HEK293 (cell line): ENCODE measurements around the gene ARHGEF4.

Source experiments
- EGR2 ChIP-seq: fragments of 450-650 bp; formaldehyde crosslinking; IDR thresholded peaks from 2 replicates; pipeline ENCODE4 v1.5.1; 2016; ENCODE audit warnings: low read depth, missing biosample characterization, missing genetic modification characterization
- GLIS1 ChIP-seq: fragments of 450-650 bp; formaldehyde crosslinking; IDR thresholded peaks from 2 replicates; pipeline ENCODE4 v1.5.1; 2016; ENCODE audit warnings: missing biosample characterization, missing genetic modification characterization
- HOXC10 ChIP-seq: sonication (generic); formaldehyde crosslinking; IDR thresholded peaks from 2 replicates; pipeline ENCODE4 v1.8.1; 2023; ENCODE audit warnings: mild to moderate bottlenecking, missing genetic modification reagents
- KLF10 ChIP-seq: fragments of 450-650 bp; IDR thresholded peaks from 2 replicates; pipeline ENCODE4 v1.5.1; 2018; ENCODE audit warnings: missing biosample characterization, mild to moderate bottlenecking, missing genetic modification characterization
- KLF8 ChIP-seq: fragments of 450-650 bp; formaldehyde crosslinking; IDR thresholded peaks from 2 replicates; pipeline ENCODE4 v1.5.1; 2016; ENCODE audit warnings: missing biosample characterization, missing genetic modification characterization
- PRDM10 ChIP-seq: fragments of 450-650 bp; formaldehyde crosslinking; IDR thresholded peaks from 2 replicates; pipeline ENCODE4 v1.5.1; 2016; ENCODE audit warnings: missing biosample characterization, missing genetic modification characterization
- SP2 ChIP-seq: fragments of 450-650 bp; formaldehyde crosslinking; IDR thresholded peaks from 2 replicates; pipeline ENCODE4 v1.5.1; 2016; ENCODE audit warnings: missing biosample characterization, missing genetic modification characterization
- SP3 ChIP-seq: fragments of 450-650 bp; formaldehyde crosslinking; IDR thresholded peaks from 2 replicates; pipeline ENCODE4 v1.5.1; 2016; ENCODE audit warnings: missing biosample characterization, missing genetic modification characterization
- ZBTB26 ChIP-seq: fragments of 450-650 bp; formaldehyde crosslinking; optimal IDR thresholded peaks from 2 replicates; pipeline ENCODE3; 2016; ENCODE audit warnings: missing biosample characterization, mild to moderate bottlenecking, missing genetic modification characterization
- ZBTB44 ChIP-seq: fragments of 450-650 bp; IDR thresholded peaks from 2 replicates; pipeline ENCODE4 v1.5.1; 2018; ENCODE audit warnings: missing biosample characterization, mild to moderate bottlenecking, missing genetic modification characterization
- ZBTB48 ChIP-seq: fragments of 450-650 bp; formaldehyde crosslinking; IDR thresholded peaks from 2 replicates; pipeline ENCODE4 v1.5.1; 2016; ENCODE audit warnings: missing biosample characterization, missing genetic modification characterization
- ZFHX2 ChIP-seq: fragments of 450-650 bp; formaldehyde crosslinking; conservative IDR thresholded peaks from 2 replicates; pipeline ENCODE4 v1.5.1; 2016; ENCODE audit warnings: missing biosample characterization, missing genetic modification characterization
- ZNF146 ChIP-seq: fragments of 450-650 bp; formaldehyde crosslinking; IDR thresholded peaks from 2 replicates; pipeline ENCODE4 v1.5.1; 2016; ENCODE audit warnings: missing biosample characterization, missing genetic modification characterization
- ZNF169 ChIP-seq: fragments of 450-650 bp; formaldehyde crosslinking; IDR thresholded peaks from 2 replicates; pipeline ENCODE4 v1.5.1; 2016; ENCODE audit warnings: missing biosample characterization, missing genetic modification characterization
- ZNF175 ChIP-seq: fragments of 450-650 bp; formaldehyde crosslinking; IDR thresholded peaks from 2 replicates; pipeline ENCODE4 v1.5.1; 2016; ENCODE audit warnings: missing biosample characterization, missing genetic modification characterization
- ZNF214 ChIP-seq: fragments of 450-650 bp; formaldehyde crosslinking; IDR thresholded peaks from 2 replicates; pipeline ENCODE4 v1.5.1; 2017; ENCODE audit warnings: missing biosample characterization, mild to moderate bottlenecking, missing genetic modification characterization, borderline replicate concordance
- ZNF311 ChIP-seq: fragments of 450-650 bp; formaldehyde crosslinking; IDR thresholded peaks from 2 replicates; pipeline ENCODE4 v1.5.1; 2017; ENCODE audit warnings: missing biosample characterization, missing genetic modification characterization, borderline replicate concordance
- ZNF335 ChIP-seq: fragments of 450-650 bp; formaldehyde crosslinking; conservative IDR thresholded peaks from 2 replicates; pipeline ENCODE4 v1.5.1; 2016; ENCODE audit warnings: missing biosample characterization, missing genetic modification characterization
- ZNF501 ChIP-seq: fragments of 450-650 bp; formaldehyde crosslinking; IDR thresholded peaks from 2 replicates; pipeline ENCODE4 v1.5.1; 2016; ENCODE audit warnings: missing biosample characterization, missing genetic modification characterization
- ZNF513 ChIP-seq: fragments of 450-650 bp; IDR thresholded peaks from 2 replicates; pipeline ENCODE4 v1.5.1; 2018; ENCODE audit warnings: missing biosample characterization, missing genetic modification characterization
- ZNF530 ChIP-seq: fragments of 450-650 bp; formaldehyde crosslinking; IDR thresholded peaks from 2 replicates; pipeline ENCODE4 v1.5.1; 2016; ENCODE audit warnings: low read depth, missing biosample characterization, missing genetic modification characterization
- ZNF548 ChIP-seq: fragments of 450-650 bp; formaldehyde crosslinking; IDR thresholded peaks from 2 replicates; pipeline ENCODE4 v1.5.1; 2016; ENCODE audit warnings: missing biosample characterization, missing genetic modification characterization
- ZNF580 ChIP-seq: fragments of 450-650 bp; formaldehyde crosslinking; IDR thresholded peaks from 2 replicates; pipeline ENCODE4 v1.5.1; 2016; ENCODE audit warnings: missing biosample characterization, missing genetic modification characterization
- ZNF621 ChIP-seq: fragments of 450-650 bp; formaldehyde crosslinking; IDR thresholded peaks from 2 replicates; pipeline ENCODE4 v1.5.1; 2017; ENCODE audit warnings: missing biosample characterization, missing genetic modification characterization
- ZNF623 ChIP-seq: fragments of 450-650 bp; formaldehyde crosslinking; IDR thresholded peaks from 2 replicates; pipeline ENCODE4 v1.5.1; 2016; ENCODE audit warnings: missing biosample characterization, missing genetic modification characterization
- ZNF624 ChIP-seq: fragments of 450-650 bp; formaldehyde crosslinking; IDR thresholded peaks from 2 replicates; pipeline ENCODE4 v1.5.1; 2017; ENCODE audit warnings: missing biosample characterization, missing genetic modification characterization
- ZNF692 ChIP-seq: fragments of 450-650 bp; formaldehyde crosslinking; IDR thresholded peaks from 2 replicates; pipeline ENCODE4 v1.5.1; 2016; ENCODE audit warnings: missing biosample characterization, missing genetic modification characterization
- ZNF776 ChIP-seq: fragments of 450-650 bp; formaldehyde crosslinking; IDR thresholded peaks from 2 replicates; pipeline ENCODE4 v1.5.0; 2017; ENCODE audit warnings: missing biosample characterization, missing genetic modification characterization, borderline replicate concordance
- ZNF791 ChIP-seq: fragments of 450-650 bp; formaldehyde crosslinking; IDR thresholded peaks from 2 replicates; pipeline ENCODE4 v1.5.1; 2016; ENCODE audit warnings: missing biosample characterization, missing genetic modification characterization
- ZSCAN30 ChIP-seq: fragments of 450-650 bp; IDR thresholded peaks from 2 replicates; pipeline ENCODE4 v1.5.1; 2018; ENCODE audit warnings: missing biosample characterization, mild to moderate bottlenecking, missing genetic modification characterization, moderate library complexity

The ARHGEF4 gene

GRCh38 chr2:130797493-130798435 lies 39.0 kb upstream of the ARHGEF4 start (continued):
- TF ChIP-seq ZBTB26 (tag by site-specific recombination), result peak; percentile 96
- peak; percentile 89 for TF ChIP-seq GLIS1 (tag by site-specific recombination)
- TF ChIP-seq ZNF580 (tag by site-specific recombination), result no peak
- TF ChIP-seq KLF8, result peak; percentile 91; the same call in 1 of the 2 replicates
- peak; percentile 73 for TF ChIP-seq ZSCAN30
- TF ChIP-seq ZNF548 (tag by site-specific recombination), result no peak
- TF ChIP-seq ZNF175 (tag by site-specific recombination), result no peak
- TF ChIP-seq EGR2 (tag by site-specific recombination), result peak; percentile 57
- TF ChIP-seq ZNF169 (tag by site-specific recombination), result no peak
- no peak for TF ChIP-seq ZNF513
- TF ChIP-seq ZBTB48, result 0 out of 2 replicates have a peak, but pooled peaks have one; percentile 23
- peak; percentile 27; the same call in 1 of the 2 replicates for TF ChIP-seq PRDM10 (tag by site-specific recombination)
- TF ChIP-seq SP3, result peak; percentile 88
- TF ChIP-seq HOXC10 (CRISPR knock-in tag), result 0 out of 2 replicates have a peak, but pooled peaks have one; percentile 74
- peak; percentile 57; the same call in 1 of the 2 replicates for TF ChIP-seq ZNF692 (tag by site-specific recombination)
- TF ChIP-seq ZNF501 (tag by site-specific recombination), result 0 out of 2 replicates have a peak, but pooled peaks have one; percentile 45
- TF ChIP-seq SP2 (tag by site-specific recombination), result peak; percentile 54
- no peak for TF ChIP-seq KLF10 (tag by site-specific recombination)
- no peak for TF ChIP-seq ZNF776 (tag by site-specific recombination)
- TF ChIP-seq ZBTB44 (tag by site-specific recombination), result no peak
- no peak for TF ChIP-seq ZNF530
- TF ChIP-seq ZNF623 (tag by site-specific recombination), result no peak
- no peak for TF ChIP-seq ZNF214
- no peak for TF ChIP-seq ZNF621 (tag by site-specific recombination)
- TF ChIP-seq ZNF146 (tag by site-specific recombination), result no peak
- TF ChIP-seq ZFHX2 (tag by site-specific recombination), result peak; percentile 62
- TF ChIP-seq ZNF335 (tag by site-specific recombination), result peak; percentile 89
- no peak for TF ChIP-seq ZNF311 (tag by site-specific recombination)
- no peak for TF ChIP-seq ZNF791 (tag by site-specific recombination)
- TF ChIP-seq ZNF624 (tag by site-specific recombination), result no peak
